HEK293T (cell line): ENCODE measurements around the gene VENTX.

Experiments used
- CTCF ChIA-PET: fragments of 350-600 bp; formaldehyde crosslinking; extraction: SDS; loops from one replicate; lab custom pipeline; 2021; ENCODE audit warnings: antibody characterized with exemption, inconsistent platforms; lab: Yijun Ruan, JAX
- POLR2A ChIA-PET: fragments of 350-600 bp; formaldehyde crosslinking; extraction: SDS; loops from one replicate; lab custom pipeline; 2020; ENCODE audit warnings: antibody characterized with exemption, inconsistent platforms; lab: Yijun Ruan, JAX
- DNase-seq: peaks from one replicate; pipeline ENCODE4 v3.0.0; 2012; ENCODE audit warnings: mixed read lengths; ENCODE audit errors: extremely low spot score
- ARNT ChIP-seq: fragments of 450-650 bp; IDR thresholded peaks from 2 replicates; pipeline ENCODE4 v1.6.1; 2017; ENCODE audit warnings: mild to moderate bottlenecking
- BHLHE40 ChIP-seq: fragments of 450-650 bp; IDR thresholded peaks from 2 replicates; pipeline ENCODE4 v1.6.1; 2016; ENCODE audit warnings: mild to moderate bottlenecking, moderate library complexity, borderline replicate concordance
- CTBP1 ChIP-seq: fragments of 450-650 bp; IDR thresholded peaks from 2 replicates; pipeline ENCODE4 v1.6.1; 2016; ENCODE audit warnings: borderline replicate concordance
- ELF4 ChIP-seq: fragments of 450-650 bp; IDR thresholded peaks from 2 replicates; pipeline ENCODE4 v1.6.1; 2017; ENCODE audit warnings: antibody characterized with exemption
- FOXA1 ChIP-seq: fragments of 450-650 bp; IDR thresholded peaks from 2 replicates; pipeline ENCODE4 v1.6.1; 2016; ENCODE audit warnings: mild to moderate bottlenecking
- FOXK2 ChIP-seq: fragments of 450-650 bp; IDR thresholded peaks from 2 replicates; pipeline ENCODE4 v1.6.1; 2016; ENCODE audit warnings: mild to moderate bottlenecking
- FOXM1 ChIP-seq: fragments of 450-650 bp; IDR thresholded peaks from 2 replicates; pipeline ENCODE4 v1.6.1; 2017; ENCODE audit warnings: mild to moderate bottlenecking, borderline replicate concordance
- HDGF ChIP-seq: fragments of 450-650 bp; IDR thresholded peaks from 2 replicates; pipeline ENCODE4 v1.6.1; 2017; ENCODE audit warnings: antibody characterized with exemption, borderline replicate concordance
- L3MBTL2 ChIP-seq: fragments of 450-650 bp; conservative IDR thresholded peaks from 2 replicates; pipeline ENCODE4 v1.6.1; 2016; ENCODE audit warnings: mild to moderate bottlenecking
- LEF1 ChIP-seq: fragments of 450-650 bp; IDR thresholded peaks from 2 replicates; pipeline ENCODE4 v1.6.1; 2017; ENCODE audit warnings: mild to moderate bottlenecking, borderline replicate concordance
- NFRKB ChIP-seq: fragments of 450-650 bp; IDR thresholded peaks from 2 replicates; pipeline ENCODE4 v1.6.1; 2016; ENCODE audit warnings: mild to moderate bottlenecking, moderate library complexity
- PKNOX1 ChIP-seq: fragments of 450-650 bp; IDR thresholded peaks from 2 replicates; pipeline ENCODE4 v1.6.1; 2016
- SP1 ChIP-seq: fragments of 450-650 bp; IDR thresholded peaks from 2 replicates; pipeline ENCODE4 v1.6.1; 2017
- SUZ12 ChIP-seq: fragments of 450-650 bp; IDR thresholded peaks from 2 replicates; pipeline ENCODE4 v1.6.1; 2016; ENCODE audit warnings: mild to moderate bottlenecking
- TARDBP ChIP-seq: fragments of 450-650 bp; IDR thresholded peaks from 2 replicates; pipeline ENCODE4 v1.6.1; 2016
- ZNF384 ChIP-seq: fragments of 450-650 bp; IDR thresholded peaks from 2 replicates; pipeline ENCODE4 v1.6.1; 2016

The VENTX gene

GRCh38 chr10:133275684-133276092 is 38.0 kb downstream of the VENTX start:
- ChIA-PET POLR2A (no interaction called here), CTCF (no interaction called here)
- DNase-seq, result no peak
- no peak for TF ChIP-seq FOXA1
- TF ChIP-seq FOXM1, result no peak
- no peak for TF ChIP-seq SP1
- TF ChIP-seq ZNF384, result no peak
- TF ChIP-seq SUZ12, result no peak
- no peak for TF ChIP-seq PKNOX1
- no peak for TF ChIP-seq TARDBP
- TF ChIP-seq HDGF, result no peak
- TF ChIP-seq FOXK2, result no peak
- TF ChIP-seq ELF4, result no peak
- no peak for TF ChIP-seq L3MBTL2

- no peak for DNase-seq
- CTCF ChIA-PET, result no interaction called here
- POLR2A ChIA-PET, result no interaction called here
- no peak for TF ChIP-seq FOXA1
- no peak for TF ChIP-seq ZNF384
- no peak for TF ChIP-seq TARDBP
- TF ChIP-seq L3MBTL2, result no peak
- no peak for TF ChIP-seq PKNOX1
- no peak for TF ChIP-seq HDGF
- no peak for TF ChIP-seq FOXM1
- no peak for TF ChIP-seq ARNT
- no peak for TF ChIP-seq NFRKB
- no peak for TF ChIP-seq SP1
- TF ChIP-seq LEF1, result no peak
- TF ChIP-seq CTBP1, result no peak
- no peak for TF ChIP-seq FOXK2
- TF ChIP-seq BHLHE40, result no peak
These were observed 38.4 kb downstream of the VENTX start for GRCh38 chr10:133276100-133276434.

GRCh38 chr10:133276435-133277201 is 39.0 kb downstream of the VENTX start, which contains the start of gene ADAM8:
ADAM8 (minus strand) TSS chr10:133276868; CDS start chr10:133276817, 51 bp downstream.
- DNase-seq, result no peak
- ChIA-PET POLR2A (no interaction called here), CTCF (no interaction called here)
- TF ChIP-seq TARDBP (no peak), FOXA1 (no peak), LEF1 (no peak)

GRCh38 chr10:133277277-133277992 is 39.8 kb downstream of the VENTX start:
- DNase-seq, result no peak
- CTCF ChIA-PET, result interaction anchor here (1.1 kb wide), 1 partner anchor 36 kb away, joined by 3 read pairs; no protein-coding TSS in a partner anchor
- POLR2A ChIA-PET, result interaction anchor here (1.4 kb wide), 1 partner anchor 13 kb away, joined by 3 read pairs; no protein-coding TSS in a partner anchor
- TF ChIP-seq ARNT (no peak), ELF4 (no peak), SUZ12 (no peak), SP1 (no peak), PKNOX1 (no peak), NFRKB (no peak), L3MBTL2 (no peak), FOXM1 (no peak), BHLHE40 (no peak), LEF1 (no peak), FOXK2 (no peak), ZNF384 (no peak), HDGF (no peak)

GRCh38 chr10:133277993-133278576 is 40.4 kb downstream of the VENTX start:
- ChIA-PET POLR2A (interaction anchor here (1.4 kb wide), 1 partner anchor 14 kb away, joined by 3 read pairs; no protein-coding TSS in a partner anchor), CTCF (interaction anchor here (1.1 kb wide), 1 partner anchor 35 kb away, joined by 3 read pairs; no protein-coding TSS in a partner anchor)
- DNase-seq, result no peak
- no peak for TF ChIP-seq HDGF
- no peak for TF ChIP-seq NFRKB
